Upper lobe of right lung (tissue), 1 donor: Measurements from ENCODE around the gene XRN2. TPM values are rescaled to one million over a fixed set of nuclear protein-coding genes. Genes with fewer than 3 reads are reported as not detected.

Experiments used
- ATAC-seq: fragments of 200-7000 bp; cut with Tn5 transposase; one replicate; pipeline ENCODE4 v1.9.1; 2020; ENCODE audit warnings: mild to moderate bottlenecking, moderate library complexity
- DNase-seq: peaks from one replicate; pipeline ENCODE4 v3.0.0-alpha.2; 2020
- H3K27ac ChIP-seq: fragments of 200-600 bp; one replicate; pipeline ENCODE4 v1.8.0; 2022
- H3K27me3 ChIP-seq: fragments of 200-600 bp; one replicate; pipeline ENCODE4 v1.8.0; 2022; ENCODE audit warnings: mild to moderate bottlenecking
- H3K36me3 ChIP-seq: fragments of 200-600 bp; one replicate; pipeline ENCODE4 v1.8.0; 2022
- H3K4me1 ChIP-seq: fragments of 200-600 bp; one replicate; pipeline ENCODE4 v1.8.0; 2022
- H3K4me3 ChIP-seq: fragments of 200-600 bp; one replicate; pipeline ENCODE4 v1.8.0; 2022; ENCODE audit warnings: mild to moderate bottlenecking
- H3K9me3 ChIP-seq: fragments of 200-600 bp; one replicate; pipeline ENCODE4 v1.8.0; 2022
- CTCF ChIP-seq: fragments of 200-600 bp; IDR thresholded peaks from one replicate; pipeline ENCODE4 v1.8.0; 2022; ENCODE audit warnings: antibody characterized with exemption
- intact Hi-C: fragments of 100-400 bp; cut with DNase I; formaldehyde crosslinking; loops from one replicate; pipeline ENCODE4 v1.11.0; 2022
- total RNA-seq: library from RNA; stranded (reverse); fragmentation: NEBNext Ultra II Directional; extraction: Animal tissue kit (Norgen Biotek cat#: 25700); gene quantifications from one replicate; pipeline ENCODE4 v1.2.1, GENCODE V29; 2021
- donor health status: DM: no; HTN: yes; CAD: no; lungs with severe emphysema.

Gene XRN2
- total RNA-seq, 1 donor from 2014 or later, result 54.9 TPM

- no peak for DNase-seq
- TF ChIP-seq CTCF, result no peak
- Histone ChIP-seq H3K4me1 (no peaks in the 10 kb centered on the region), H3K9me3 (no peaks in the 10 kb centered on the region), H3K36me3 (peaks cover 17% of the 10 kb centered on the region), H3K27ac (no peak overlapping the region), H3K27me3 (peaks cover 85% of the 10 kb centered on the region), H3K4me3 (no peak overlapping the region)
- intact Hi-C loops, result no loop called here
- ATAC-seq, result no peak
Observed at GRCh38 chr20:21393816-21394519, 90.8 kb downstream of the XRN2 start.

GRCh38 chr20:21394551-21394950 lies 91.4 kb downstream of the XRN2 start:
- H3K36me3 ChIP-seq, result peaks cover 11% of the 10 kb centered on the region
- peaks cover 91% of the 10 kb centered on the region for H3K27me3 ChIP-seq
- H3K4me3 ChIP-seq, result no peak overlapping the region
- no peaks in the 10 kb centered on the region for H3K9me3 ChIP-seq
- ATAC-seq, result no peak
- no peak overlapping the region for H3K27ac ChIP-seq
- H3K4me1 ChIP-seq, result no peaks in the 10 kb centered on the region
- intact Hi-C loops, result no loop called here
- DNase-seq, result no peak
- no peak for TF ChIP-seq CTCF

GRCh38 chr20:21395051-21395665 lies 92.0 kb downstream of the XRN2 start:
- H3K27me3 ChIP-seq, result peaks cover 97% of the 10 kb centered on the region
- H3K27ac ChIP-seq, result no peak overlapping the region
- H3K9me3 ChIP-seq, result no peaks in the 10 kb centered on the region
- DNase-seq (no peak), ATAC-seq (no peak)
- TF ChIP-seq CTCF, result no peak
- no peak overlapping the region for H3K4me3 ChIP-seq
- intact Hi-C loops, result no loop called here
- H3K4me1 ChIP-seq, result no peaks in the 10 kb centered on the region
- H3K36me3 ChIP-seq, result peaks cover 5% of the 10 kb centered on the region

- Histone ChIP-seq H3K9me3 (no peaks in the 10 kb centered on the region), H3K36me3 (no peaks in the 10 kb centered on the region), H3K27me3 (peaks cover 99% of the 10 kb centered on the region), H3K4me3 (no peak overlapping the region), H3K27ac (no peak overlapping the region), H3K4me1 (no peaks in the 10 kb centered on the region)
- peak; percentile 36 for ATAC-seq
- no peak for TF ChIP-seq CTCF
- DNase-seq, result peak; percentile 66
- intact Hi-C loops, result no loop called here
Observed at GRCh38 chr20:21395666-21396598, 92.8 kb downstream of the XRN2 start.

GRCh38 chr20:21396599-21397340 lies 93.6 kb downstream of the XRN2 start:
- intact Hi-C loops, result no loop called here
- peak; percentile 40 for ATAC-seq
- peaks cover 100% of the 10 kb centered on the region for H3K27me3 ChIP-seq

More at GRCh38 chr20:21396599-21397340, 93.6 kb downstream of the XRN2 start:
- peak; percentile 63 for DNase-seq
- no peak for TF ChIP-seq CTCF
- no peaks in the 10 kb centered on the region for H3K9me3 ChIP-seq
- no peaks in the 10 kb centered on the region for H3K4me1 ChIP-seq
- H3K4me3 ChIP-seq, result no peak overlapping the region
- H3K36me3 ChIP-seq, result no peaks in the 10 kb centered on the region
- no peak overlapping the region for H3K27ac ChIP-seq
